K562 (cell line): ENCODE data around the gene ISG20L2. TPM values are rescaled to one million over a fixed set of nuclear protein-coding genes. Genes with fewer than 3 reads are reported as not detected.
A peak's percentile ranks its signal among the peaks of the same experiment; 100 is the strongest.
"Not testable (repeated sequence)": the region's sequence is repeated elsewhere in the genome, so short reads cannot be mapped to it uniquely, and the experiment has no call there.

Experiments
- ATAC-seq: fragments of 200-7000 bp; cut with Tn5 transposase; 3 replicates; pipeline ENCODE4 v1.9.1; 2020; ENCODE audit warnings: moderate library complexity
- BruUV-seq: library from RNA; stranded (reverse); fragments of 400-500 nt; replicated peaks from 2 replicates; lab custom pipeline; 2021; lab: Mats Ljungman, UMichigan
- CTCF ChIA-PET: fragments of 300-600 bp; formaldehyde crosslinking; extraction: SDS; loops from one replicate; lab custom pipeline; 2021; ENCODE audit warnings: low intra/inter-chr PET ratio; lab: Yijun Ruan, JAX
- POLR2A ChIA-PET: fragments of 300-600, 350-650 bp; sonication (Branson Sonifier 250); formaldehyde crosslinking; extraction: SDS; loops from one replicate; lab custom pipeline; 2021; ENCODE audit warnings: antibody characterized with exemption, inconsistent platforms; lab: Yijun Ruan, JAX
- DNase-seq, 4 experiments: peaks; one replicate each; pipeline versions ENCODE4 v3.0.0 to v3.0.0-alpha.2; 2011 to 2018; ENCODE audit warnings: low spot score in 3 of 4, mixed read lengths in 3 of 4; ENCODE audit errors: extremely low read depth in 1 of 4
- FAIRE-seq: peaks from 2 replicates; lab custom pipeline; 2011; peaks lifted over from hg19 to GRCh38; lab: Jason Lieb, UNC
- H2AFZ ChIP-seq: 2 replicates; pipeline ENCODE4 v1.6.0; 2011; ENCODE audit warnings: low read depth, low read length, control low read depth, inconsistent platforms
- H3K27ac ChIP-seq: fragments of 200-600 bp; 3 replicates; pipeline ENCODE4 v1.8.0; 2011; ENCODE audit warnings: low read depth, mild to moderate bottlenecking, control low read depth, inconsistent platforms, low read length, moderate library complexity, mixed read lengths; ENCODE audit errors: extremely low read depth
- H3K27me3 ChIP-seq, 2 experiments: fragments of 300-600 bp in 1 of 2; 2 replicates in 1 of 2; 3 replicates in 1 of 2; pipeline versions ENCODE4 v1.6.0 to v1.8.0; 2011; ENCODE audit warnings: inconsistent platforms in 2 of 2, low read length in 2 of 2, mild to moderate bottlenecking in 1 of 2, mixed read lengths in 1 of 2, moderate library complexity in 1 of 2; ENCODE audit not compliant: control insufficient read depth in 2 of 2, insufficient read depth in 2 of 2
- H3K36me3 ChIP-seq: fragments of 300-600 bp; 3 replicates; pipeline ENCODE4 v1.8.0; 2011; ENCODE audit warnings: mild to moderate bottlenecking, low read length, inconsistent platforms; ENCODE audit not compliant: control insufficient read depth, insufficient read depth
- H3K4me1 ChIP-seq, 2 experiments: fragments of 200-600 bp in 1 of 2; replicated peaks in 1 of 2; 2 replicates in 1 of 2; 3 replicates in 1 of 2; pipeline versions ENCODE4 v1.5.1 to v1.8.0; 2011; ENCODE audit warnings: inconsistent platforms in 2 of 2, low read length in 2 of 2, mild to moderate bottlenecking in 1 of 2, mixed read lengths in 1 of 2, moderate library complexity in 1 of 2; ENCODE audit not compliant: control insufficient read depth in 2 of 2, insufficient read depth in 2 of 2
- H3K4me2 ChIP-seq: 2 replicates; pipeline ENCODE4 v1.6.1; 2011; ENCODE audit warnings: low read length, control low read depth, inconsistent platforms, mixed read lengths; ENCODE audit not compliant: insufficient read depth
- H3K4me3 ChIP-seq: fragments of 200-600 bp; sonication (generic), shearing (Covaris generic); 2 replicates; pipeline ENCODE4 v1.5.1; 2016; ENCODE audit warnings: control low read depth, inconsistent platforms
- H3K79me2 ChIP-seq: fragments of 200-600 bp; 3 replicates; pipeline ENCODE4 v1.8.0; 2011; ENCODE audit warnings: low read length, inconsistent platforms; ENCODE audit not compliant: control insufficient read depth, insufficient read depth
- H3K9ac ChIP-seq, 2 experiments: 2 replicates each; pipeline versions ENCODE4 v1.6.0 to v1.6.1; 2011; ENCODE audit warnings: low read depth in 2 of 2, low read length in 2 of 2, control low read depth in 1 of 2, inconsistent platforms in 1 of 2, mild to moderate bottlenecking in 1 of 2, mixed read lengths in 1 of 2; ENCODE audit not compliant: insufficient read depth in 1 of 2
- H3K9me1 ChIP-seq: one replicate; pipeline ENCODE4 v1.6.0; 2011; ENCODE audit warnings: inconsistent platforms, mild to moderate bottlenecking, low read length, moderate library complexity; ENCODE audit not compliant: control insufficient read depth, insufficient read depth
- H3K9me3 ChIP-seq: replicated peaks from 2 replicates; pipeline ENCODE4 v1.5.1; 2011; ENCODE audit warnings: low read depth, low read length, inconsistent platforms; ENCODE audit not compliant: control insufficient read depth, insufficient read depth
- H4K20me1 ChIP-seq: replicated peaks from 2 replicates; pipeline ENCODE4 v1.6.1; 2011; ENCODE audit warnings: low read length, inconsistent platforms, mixed read lengths; ENCODE audit not compliant: control insufficient read depth, insufficient read depth
- ARID1B ChIP-seq: fragments of 450-650 bp; IDR thresholded peaks from 2 replicates; pipeline ENCODE4 v1.6.1; 2016; ENCODE audit warnings: antibody characterized with exemption, mild to moderate bottlenecking, inconsistent platforms
- CREB1 ChIP-seq, 2 experiments: sonication (generic) in 1 of 2; formaldehyde crosslinking in 1 of 2; IDR thresholded peaks; 2 replicates each; pipeline versions ENCODE4 v1.6.1 to v1.8.0; 2012 to 2022; ENCODE audit warnings: inconsistent platforms in 1 of 2, mild to moderate bottlenecking in 1 of 2, missing genetic modification reagents in 1 of 2, moderate library complexity in 1 of 2
- DPF2 ChIP-seq: fragments of 450-650 bp; IDR thresholded peaks from 2 replicates; pipeline ENCODE4 v1.6.1; 2016
- EP400 ChIP-seq: fragments of 450-650 bp; IDR thresholded peaks from 2 replicates; pipeline ENCODE4 v1.6.1; 2017; ENCODE audit warnings: antibody characterized with exemption, mild to moderate bottlenecking, moderate library complexity
- KAT7 ChIP-seq: sonication (generic); formaldehyde crosslinking; IDR thresholded peaks from 2 replicates; pipeline ENCODE4 v1.8.0; 2022; ENCODE audit warnings: missing genetic modification reagents, mild to moderate bottlenecking, borderline replicate concordance
- MAFF ChIP-seq: IDR thresholded peaks from 2 replicates; pipeline ENCODE4 v1.6.1; 2012; ENCODE audit warnings: low read length, improper control_type of control experiment
- MAFG ChIP-seq: fragments of 450-650 bp; conservative IDR thresholded peaks from 2 replicates; pipeline ENCODE4 v1.6.1; 2016; ENCODE audit warnings: missing genetic modification characterization, missing compliant biosample characterization
- MAFK ChIP-seq: IDR thresholded peaks from 2 replicates; pipeline ENCODE4 v1.6.1; 2011; ENCODE audit warnings: low read length, improper control_type of control experiment
- MYNN ChIP-seq, 2 experiments: sonication (generic); formaldehyde crosslinking in 1 of 2; IDR thresholded peaks; 2 replicates each; pipeline versions ENCODE4 v1.5.0 to v1.6.1; 2016 to 2020; ENCODE audit warnings: antibody characterized with exemption in 1 of 2, missing genetic modification reagents in 1 of 2
- NFE2 ChIP-seq: IDR thresholded peaks from 2 replicates; pipeline ENCODE4 v1.6.1; 2014; ENCODE audit warnings: antibody characterized with exemption, low read depth
- NRF1 ChIP-seq, 2 experiments: fragments of 450-650 bp; IDR thresholded peaks in 1 of 2; conservative IDR thresholded peaks in 1 of 2; 2 replicates each; pipeline ENCODE4 v1.6.1; 2014; ENCODE audit warnings: mild to moderate bottlenecking in 2 of 2
- SMARCA4 ChIP-seq: fragments of 450-650 bp; IDR thresholded peaks from 2 replicates; pipeline ENCODE4 v1.6.1; 2016
- ZKSCAN8 ChIP-seq: fragments of 200-800 bp; sonication (Bioruptor generic); IDR thresholded peaks from 2 replicates; pipeline ENCODE4 v1.6.1; 2016; ENCODE audit warnings: missing genetic modification characterization, missing compliant biosample characterization
- ZNF263 ChIP-seq: sonication (generic); formaldehyde crosslinking; IDR thresholded peaks from 2 replicates; pipeline ENCODE4 v1.8.0; 2022; ENCODE audit warnings: mild to moderate bottlenecking, missing genetic modification reagents, borderline replicate concordance
- ZNF316 ChIP-seq: fragments of 450-650 bp; IDR thresholded peaks from 2 replicates; pipeline ENCODE4 v1.6.1; 2016
- WGBS: fragments of 100-300 bp; shearing (Covaris generic); methylation state at CpG from one replicate; pipeline ENCODE4 v1.1.6; 2016; ENCODE audit warnings: low coverage, mixed read lengths; ENCODE audit not compliant: insufficient coverage; ENCODE audit errors: missing lambda C conversion rate; 5-methylcytosine and 5-hydroxymethylcytosine counted together
- in situ Hi-C: fragments of 300-500 bp; cut with MboI; formaldehyde crosslinking; loops from 4 replicates; pipeline ENCODE4 v1.15.0; 2018; ENCODE audit warnings: inconsistent platforms, mixed read lengths
- intact Hi-C: fragments of 100-400 bp; cut with micrococcal nuclease; formaldehyde crosslinking; loops from 2 replicates; pipeline ENCODE4 v1.14.2; 2022
- polyA plus RNA-seq, 8 experiments: library from polyadenylated mRNA; depleted of rRNA in 4 of 8; stranded (reverse) in 5 of 8; unstranded in 3 of 8; fragments of >200 nt; fragmentation: Nextera tagmentation in 2 of 8; fragmentation: Illumina TruSeq in 1 of 8; extraction: Ambion mirVana in 2 of 8; extraction: Trizol in 1 of 8; gene quantifications; 2 replicates each; pipeline versions ENCODE4 v1.2.1 to v1.2.3, GENCODE V29; 2011 to 2014; ENCODE audit warnings: inconsistent platforms in 1 of 8, missing spikeins in 1 of 8
- total RNA-seq, 7 experiments: library from RNA; depleted of rRNA in 6 of 7; stranded (reverse); fragments of >200 nt in 6 of 7; fragmentation: Illumina TruSeq in 2 of 7; extraction: Trizol in 2 of 7; gene quantifications; 2 replicates each; pipeline versions ENCODE4 v1.2.1 to v1.2.3, GENCODE V29; 2011 to 2021; ENCODE audit warnings: low replicate concordance in 1 of 7
- TF ChIP-seq, protein P1 (sequence below): sonication (generic); formaldehyde crosslinking; IDR thresholded peaks from 2 replicates; pipeline ENCODE4 v1.8.1; 2023; ENCODE audit warnings: mild to moderate bottlenecking, missing genetic modification reagents
- TF ChIP-seq, protein P2 (sequence below): fragments of 450-650 bp; conservative IDR thresholded peaks from 2 replicates; pipeline ENCODE4 v1.6.1; 2016; ENCODE audit warnings: missing genetic modification characterization, low read depth, mild to moderate bottlenecking, missing compliant biosample characterization, moderate library complexity
- TF ChIP-seq, protein P3 (sequence below), 2 experiments: fragments of 450-650 bp; conservative IDR thresholded peaks; 2 replicates each; pipeline ENCODE4 v1.6.1; 2017; ENCODE audit warnings: mild to moderate bottlenecking in 2 of 2, moderate library complexity in 2 of 2

Gene ISG20L2
- total and polyA plus RNA-seq, 9 of the 15 experiments (the other 6 are each of a cell fraction or from before 2014, with no cell fraction given), result 21.3 to 130 (median 50.3) TPM

DNA sequence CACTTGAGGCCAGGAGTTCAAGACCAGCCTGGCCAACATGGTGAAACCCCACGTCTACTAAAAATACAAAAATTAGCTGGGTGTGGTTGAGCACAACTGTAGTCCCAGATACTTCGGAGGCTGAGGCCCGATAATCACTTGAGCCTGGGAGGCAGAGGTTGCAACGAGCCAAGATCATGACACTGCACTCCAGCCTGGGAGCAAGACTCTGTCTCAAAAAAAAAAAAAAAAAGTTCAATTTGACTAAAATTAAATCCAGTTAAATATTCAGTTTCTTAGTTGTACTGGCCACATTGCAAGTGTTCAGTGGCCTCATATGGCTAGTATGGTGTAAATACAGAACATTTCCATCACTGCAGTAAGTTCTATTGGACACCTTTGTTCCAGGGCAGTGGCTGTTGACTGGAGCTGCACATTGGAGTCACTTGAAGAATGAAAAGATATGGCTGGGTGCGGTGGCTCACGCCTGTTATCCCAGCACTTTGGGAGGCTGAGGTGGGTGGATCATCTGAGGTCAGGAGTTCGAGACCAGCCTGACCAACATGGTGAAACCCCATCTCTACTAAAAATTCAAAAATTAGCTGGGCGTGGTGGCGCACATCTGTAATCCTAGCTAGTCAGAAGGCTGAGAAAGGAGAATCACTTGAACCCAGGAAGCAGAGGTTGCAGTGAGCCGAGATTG lies 29.1 kb upstream of the ISG20L2 start:
- Histone ChIP-seq H2AFZ (peak overlapping the region; percentile 34; the same call in 1 of the 2 replicates), H3K4me2 (peak overlapping the region; percentile 36; the same call in 1 of the 2 replicates), H3K9ac (peak overlapping the region in 1 of 2 experiments; percentile 27; a peak in 1 of 4 replicates), H3K79me2 (peaks cover 20% of the 10 kb centered on the region), H3K4me1 (peaks cover 35 to 42% of the 10 kb centered on the region in 2 experiments; a peak in 4 of 5 replicates), H3K27ac (peak overlapping the region; percentile 71)
- DNase-seq (peak in 1 of 4 experiments; percentile 85), ATAC-seq (peak; percentile 63), FAIRE-seq (peak; percentile 83)
- intact Hi-C loops; H3K36me3 ChIP-seq; H3K27me3 ChIP-seq; H3K9me3 ChIP-seq; BruUV-seq; H4K20me1 ChIP-seq; H3K9me1 ChIP-seq; H3K4me3 ChIP-seq; CTCF ChIA-PET; in situ Hi-C loops; TF ChIP-seq MYNN (CRISPR knock-in tag; IDR thresholded peaks at IDR 0.05); CREB1 (IDR thresholded peaks at IDR 0.05): not testable (repeated sequence)
- POLR2A ChIA-PET, result interaction anchor here (0.6 to 4.6 kb wide), 7 partner anchors 8 to 237 kb away, joined by 3 to 27 read pairs (median 3); partner anchors contain the start of gene PRCC
- 22% methylated on average over 9 of the region's 10 CpGs for WGBS
- TF ChIP-seq MAFG (tag) (peak; percentile 61), DPF2 (peak; percentile 83), ZNF316 (peak; percentile 71), MYNN (IDR thresholded peaks at IDR 0.05) (0 out of 2 replicates have a peak, but pooled peaks have one; percentile 17), NRF1 (conservative IDR thresholded peaks at IDR 0.05 in 1 of 2, IDR thresholded peaks at IDR 0.05 in 1 of 2) (0 out of 4 replicates have a peak, but pooled peaks of 1 of the 2 experiments have one; percentile 23), CREB1 (CRISPR knock-in tag; IDR thresholded peaks at IDR 0.05) (0 out of 2 replicates have a peak, but pooled peaks have one; percentile 23), SMARCA4 (peak; percentile 67; the same call in 1 of the 2 replicates), ZKSCAN8 (CRISPR knock-in tag) (0 out of 2 replicates have a peak, but pooled peaks have one; percentile 10), KAT7 (CRISPR knock-in tag) (peak; percentile 38; the same call in 1 of the 2 replicates), ZNF263 (peak; percentile 50; the same call in 1 of the 2 replicates), MAFF (0 out of 2 replicates have a peak, but pooled peaks have one; percentile 38), EP400 (peak; percentile 40; the same call in 1 of the 2 replicates), MAFK (peak; percentile 33; the same call in 1 of the 2 replicates), NFE2 (peak; percentile 75), ARID1B (peak; percentile 63)
- TF ChIP-seq, protein P1, sequence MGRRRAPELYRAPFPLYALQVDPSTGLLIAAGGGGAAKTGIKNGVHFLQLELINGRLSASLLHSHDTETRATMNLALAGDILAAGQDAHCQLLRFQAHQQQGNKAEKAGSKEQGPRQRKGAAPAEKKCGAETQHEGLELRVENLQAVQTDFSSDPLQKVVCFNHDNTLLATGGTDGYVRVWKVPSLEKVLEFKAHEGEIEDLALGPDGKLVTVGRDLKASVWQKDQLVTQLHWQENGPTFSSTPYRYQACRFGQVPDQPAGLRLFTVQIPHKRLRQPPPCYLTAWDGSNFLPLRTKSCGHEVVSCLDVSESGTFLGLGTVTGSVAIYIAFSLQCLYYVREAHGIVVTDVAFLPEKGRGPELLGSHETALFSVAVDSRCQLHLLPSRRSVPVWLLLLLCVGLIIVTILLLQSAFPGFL, result 0 out of 2 replicates have a peak, but pooled peaks have one; percentile 45
- TF ChIP-seq, protein P2, sequence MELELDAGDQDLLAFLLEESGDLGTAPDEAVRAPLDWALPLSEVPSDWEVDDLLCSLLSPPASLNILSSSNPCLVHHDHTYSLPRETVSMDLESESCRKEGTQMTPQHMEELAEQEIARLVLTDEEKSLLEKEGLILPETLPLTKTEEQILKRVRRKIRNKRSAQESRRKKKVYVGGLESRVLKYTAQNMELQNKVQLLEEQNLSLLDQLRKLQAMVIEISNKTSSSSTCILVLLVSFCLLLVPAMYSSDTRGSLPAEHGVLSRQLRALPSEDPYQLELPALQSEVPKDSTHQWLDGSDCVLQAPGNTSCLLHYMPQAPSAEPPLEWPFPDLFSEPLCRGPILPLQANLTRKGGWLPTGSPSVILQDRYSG, result 0 out of 2 replicates have a peak, but pooled peaks have one; percentile 41
- TF ChIP-seq, protein P3, sequence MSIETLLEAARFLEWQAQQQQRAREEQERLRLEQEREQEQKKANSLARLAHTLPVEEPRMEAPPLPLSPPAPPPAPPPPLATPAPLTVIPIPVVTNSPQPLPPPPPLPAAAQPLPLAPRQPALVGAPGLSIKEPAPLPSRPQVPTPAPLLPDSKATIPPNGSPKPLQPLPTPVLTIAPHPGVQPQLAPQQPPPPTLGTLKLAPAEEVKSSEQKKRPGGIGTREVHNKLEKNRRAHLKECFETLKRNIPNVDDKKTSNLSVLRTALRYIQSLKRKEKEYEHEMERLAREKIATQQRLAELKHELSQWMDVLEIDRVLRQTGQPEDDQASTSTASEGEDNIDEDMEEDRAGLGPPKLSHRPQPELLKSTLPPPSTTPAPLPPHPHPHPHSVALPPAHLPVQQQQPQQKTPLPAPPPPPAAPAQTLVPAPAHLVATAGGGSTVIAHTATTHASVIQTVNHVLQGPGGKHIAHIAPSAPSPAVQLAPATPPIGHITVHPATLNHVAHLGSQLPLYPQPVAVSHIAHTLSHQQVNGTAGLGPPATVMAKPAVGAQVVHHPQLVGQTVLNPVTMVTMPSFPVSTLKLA (conservative IDR thresholded peaks at IDR 0.05), result 0 out of 4 replicates have a peak, but pooled peaks of 1 of the 2 experiments have one; percentile 2
